ENCODE measurements around the gene NINL. TPM values are rescaled to one million over a fixed set of nuclear protein-coding genes. Genes with fewer than 3 reads are reported as not detected.
"Not testable (repeated sequence)": the region's sequence is repeated elsewhere in the genome, so short reads cannot be mapped to it uniquely, and the experiment has no call there.

NINL gene
- polyA plus RNA-seq, 1 donor, result 69.2 TPM

GRCh38 chr20:25552977-25553376 is 32.4 kb downstream of the NINL start:
- no peak for DNase-seq

GRCh38 chr20:25551413-25552215 is 33.7 kb downstream of the NINL start:
- no peak for DNase-seq

GRCh38 chr20:25550645-25551337 is 34.5 kb downstream of the NINL start:
- DNase-seq, result not testable (repeated sequence)

DNA sequence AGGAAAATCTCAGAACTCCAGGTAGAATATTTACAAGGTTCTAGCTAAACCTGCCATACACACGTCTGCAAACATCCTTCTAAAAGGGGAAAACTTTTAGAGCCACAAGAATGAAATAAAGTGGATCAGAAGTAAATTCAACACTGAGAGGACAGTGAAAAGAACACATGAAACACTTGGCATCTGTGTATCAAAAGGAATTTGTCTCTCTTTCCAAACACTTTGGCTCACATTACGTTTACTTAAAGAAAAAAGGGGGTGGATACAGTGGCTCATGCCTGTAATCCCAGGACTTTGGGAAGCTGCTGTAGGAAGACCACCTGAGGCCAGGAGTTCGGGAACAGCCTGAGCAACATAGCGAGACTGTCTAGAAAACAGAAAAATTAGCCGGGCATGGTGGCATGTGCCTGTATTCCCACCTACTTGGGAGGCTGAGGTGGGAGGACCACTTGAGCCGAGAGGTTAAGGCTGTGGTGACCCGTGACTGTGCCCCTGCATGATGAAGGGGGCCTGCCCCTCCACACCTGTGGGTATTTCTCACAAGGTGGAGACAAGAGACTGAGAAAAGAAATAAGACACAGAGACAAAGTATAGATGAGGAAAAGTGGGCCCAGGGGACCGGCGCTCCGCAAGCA is 35.4 kb downstream of the NINL start:
- no peak for DNase-seq

DNA sequence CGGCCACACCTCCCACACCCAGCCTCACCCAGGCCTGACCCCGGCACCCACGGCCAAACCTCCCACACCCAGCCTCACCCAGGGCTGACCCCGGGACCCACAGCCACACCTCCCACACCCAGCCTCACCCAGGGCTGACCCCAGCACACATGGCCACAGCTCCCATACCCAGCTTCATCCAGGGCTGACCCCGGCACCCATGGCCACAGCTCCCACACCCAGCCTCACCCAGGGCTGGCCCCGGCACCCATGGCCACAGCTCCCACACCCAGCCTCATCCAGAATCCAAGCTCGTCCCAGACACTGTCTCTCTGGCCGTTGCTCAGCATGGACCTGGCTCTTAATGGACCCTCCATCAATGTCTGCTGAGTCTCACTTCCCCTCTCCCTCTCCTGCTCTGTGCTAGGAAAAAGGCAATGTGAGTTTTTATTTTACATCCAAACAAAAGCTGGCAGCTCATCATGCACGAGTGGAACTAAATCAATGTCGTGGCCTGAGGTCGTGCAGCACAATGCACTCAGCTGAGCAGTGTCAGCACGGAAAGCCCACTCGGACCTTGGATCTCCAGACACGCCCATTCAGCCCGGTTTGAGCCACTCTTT is 36.1 kb downstream of the NINL start:
- DNase-seq, result no peak

DNA sequence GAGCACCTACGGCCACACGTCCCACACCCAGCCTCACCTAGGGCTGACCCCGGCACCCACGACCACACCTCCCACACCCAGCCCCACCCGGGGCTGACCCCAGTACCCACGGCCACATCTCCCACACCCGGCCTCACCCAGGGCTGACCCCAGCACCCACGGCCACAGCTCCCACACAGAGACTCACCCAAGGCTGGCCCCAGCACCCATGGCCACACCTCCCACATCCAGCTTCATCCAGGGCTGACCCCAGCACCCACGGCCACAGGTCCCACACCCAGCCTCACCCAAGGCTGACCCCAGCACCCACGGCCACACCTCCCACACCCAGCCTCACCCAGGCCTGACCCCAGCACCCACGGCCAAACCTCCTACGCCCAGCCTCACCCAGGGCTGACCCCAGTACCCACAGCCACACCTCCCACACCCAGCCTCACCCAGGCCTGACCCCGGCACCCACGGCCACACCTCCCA is 36.7 kb downstream of the NINL start:
- no peak for DNase-seq

DNA sequence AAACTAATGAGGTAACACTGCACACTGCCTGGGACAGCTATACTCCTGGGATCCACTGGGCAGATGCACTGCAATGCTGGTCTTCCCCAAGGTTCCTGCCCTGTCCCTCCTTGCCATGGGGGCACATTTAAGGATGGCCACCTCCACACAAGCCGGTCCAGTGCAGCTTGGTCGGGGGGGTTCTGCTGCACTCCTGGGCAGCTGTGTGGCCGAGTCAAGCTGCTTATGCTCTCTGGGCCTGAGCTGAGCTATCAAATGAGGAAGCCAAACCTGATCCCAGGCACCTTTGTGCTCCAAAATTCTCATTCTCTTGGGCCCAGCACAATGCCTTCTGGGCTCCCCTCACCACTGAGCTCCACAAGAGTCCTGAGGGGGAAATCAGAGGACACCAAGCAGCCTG is 37.3 kb downstream of the NINL start:
- DNase-seq, result no peak

GRCh38 chr20:25547063-25547462 is 38.3 kb downstream of the NINL start:
- DNase-seq, result no peak

DNA sequence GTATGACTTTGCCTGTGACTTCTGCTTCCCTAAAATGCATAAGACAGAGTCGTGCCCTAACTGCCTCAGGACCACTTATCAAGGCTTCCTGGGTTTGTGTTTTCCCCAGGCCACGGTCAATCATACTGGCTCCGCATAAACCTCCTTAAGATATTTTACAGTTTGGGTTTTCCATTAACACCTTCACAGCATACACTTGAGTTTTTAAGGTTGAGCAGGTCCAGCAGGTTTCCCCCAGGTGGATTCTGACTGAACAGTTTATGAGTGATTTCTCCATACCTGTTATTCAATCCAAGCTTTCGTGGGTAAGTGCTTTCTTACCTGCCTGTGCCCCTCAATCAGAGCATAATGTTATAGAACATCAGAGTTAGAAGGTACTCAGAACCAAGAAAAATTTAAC is 39.3 kb downstream of the NINL start:
- DNase-seq, result no peak

DNA sequence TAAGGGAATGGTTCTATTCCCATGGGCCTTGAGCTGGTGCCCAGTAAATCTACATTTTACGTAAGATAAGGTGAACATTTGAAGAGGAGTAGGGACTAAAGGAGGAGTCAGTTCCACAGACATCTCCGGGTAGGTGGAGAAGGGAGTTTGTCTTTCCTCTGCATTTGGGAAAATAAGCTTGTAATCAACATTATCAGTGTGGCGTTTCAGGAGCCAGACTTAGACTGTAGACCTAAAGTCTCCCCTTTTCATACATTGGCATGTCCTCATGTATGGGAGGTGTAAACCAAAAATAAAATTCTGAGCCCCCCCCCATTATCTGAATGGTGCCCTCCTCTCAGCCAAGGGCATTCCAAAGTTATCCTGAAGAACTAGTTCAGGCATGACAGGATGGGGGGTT is 40.2 kb downstream of the NINL start:
- DNase-seq, result no peak

- DNase-seq, result no peak
Measured at GRCh38 chr20:25544734-25545133, 40.6 kb downstream of the NINL start.

GRCh38 chr20:25544311-25544710 is 41.0 kb downstream of the NINL start:
- DNase-seq, result no peak

DNA sequence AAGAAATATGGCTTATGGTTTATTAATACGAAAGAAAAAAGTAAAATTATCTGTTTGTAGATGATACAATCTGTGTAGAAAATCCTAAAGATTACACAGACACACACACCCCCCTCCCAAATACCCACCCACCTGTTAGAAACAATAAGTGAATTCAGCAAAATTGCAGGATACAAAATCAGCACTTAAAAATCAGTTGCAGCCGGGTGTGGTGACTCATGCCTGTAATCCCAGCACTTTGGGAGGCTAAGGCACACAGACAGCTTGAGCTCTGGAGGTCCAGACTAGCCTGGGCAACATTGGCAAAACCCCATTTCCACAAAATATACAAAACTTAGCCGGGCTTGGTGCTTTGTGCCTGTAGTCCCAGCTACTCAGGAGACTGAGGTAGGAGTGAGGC is 42.3 kb downstream of the NINL start:
- no peak for DNase-seq

DNA sequence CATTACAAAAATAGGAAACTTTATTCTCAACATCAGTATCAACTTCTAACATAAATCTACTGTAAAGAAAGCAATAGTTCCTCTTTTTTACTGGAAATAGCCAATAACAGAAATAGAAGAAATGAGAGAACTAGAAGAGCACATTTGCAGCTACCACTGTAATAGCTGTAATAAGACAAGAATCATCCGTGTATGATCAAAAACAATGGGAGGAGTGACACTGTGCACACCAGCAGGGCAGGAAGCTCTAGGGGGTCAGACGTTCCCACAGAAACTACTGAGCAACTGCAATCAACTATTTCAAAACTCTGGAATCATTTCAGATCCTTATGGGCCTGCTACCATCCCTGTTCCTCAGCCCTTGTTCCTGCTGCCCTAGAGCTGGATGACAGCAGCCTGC is 43.7 kb downstream of the NINL start:
- DNase-seq, result no peak

DNA sequence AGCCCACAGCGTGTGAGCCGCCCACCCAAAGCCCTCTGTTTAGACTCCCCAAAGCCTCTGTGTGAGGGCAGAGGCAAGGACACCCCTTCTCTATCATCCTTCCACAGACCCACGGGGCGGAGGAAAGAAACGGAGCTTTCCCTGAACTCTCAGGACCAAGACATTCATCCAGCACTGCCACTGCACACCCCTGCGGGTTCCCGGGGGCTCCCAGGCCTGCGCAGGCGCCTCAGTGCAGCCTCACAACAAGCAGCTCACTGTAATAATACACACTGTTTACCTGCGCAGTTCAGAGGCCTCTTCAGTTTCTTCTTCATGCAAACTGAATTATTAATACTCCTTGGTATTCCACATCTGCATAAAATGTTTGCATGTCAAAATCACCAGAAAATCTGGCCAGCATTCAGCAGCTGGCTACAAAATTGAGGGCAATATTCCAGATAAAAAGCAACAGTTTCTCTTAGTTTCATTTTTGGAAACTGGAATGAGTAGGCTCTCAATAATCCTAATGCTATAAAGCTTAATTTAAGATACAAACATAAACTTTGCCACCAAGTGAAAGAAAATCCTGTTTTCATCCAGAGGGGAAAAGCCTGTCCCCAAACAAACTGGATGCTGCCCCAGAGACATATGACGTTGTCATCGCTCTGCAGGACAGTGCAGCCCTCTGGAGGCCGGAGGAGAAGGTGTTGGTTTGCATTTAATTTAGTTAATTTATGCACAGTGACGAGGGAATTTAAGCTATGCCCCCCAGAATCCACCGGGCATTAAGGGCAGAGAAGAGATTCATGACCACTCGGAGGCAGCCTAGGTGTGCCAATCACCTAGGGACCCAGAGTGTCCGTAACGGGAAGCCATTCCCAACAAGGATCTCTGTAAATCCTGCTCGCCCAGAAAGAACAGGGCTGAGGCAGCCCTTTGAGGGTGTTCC is 45.3 kb downstream of the NINL start:
- no peak for DNase-seq

GRCh38 chr20:25538838-25539665 is 46.3 kb downstream of the NINL start:
- DNase-seq, result no peak

GRCh38 chr20:25537890-25538289 is 47.4 kb downstream of the NINL start:
- DNase-seq, result no peak

DNA sequence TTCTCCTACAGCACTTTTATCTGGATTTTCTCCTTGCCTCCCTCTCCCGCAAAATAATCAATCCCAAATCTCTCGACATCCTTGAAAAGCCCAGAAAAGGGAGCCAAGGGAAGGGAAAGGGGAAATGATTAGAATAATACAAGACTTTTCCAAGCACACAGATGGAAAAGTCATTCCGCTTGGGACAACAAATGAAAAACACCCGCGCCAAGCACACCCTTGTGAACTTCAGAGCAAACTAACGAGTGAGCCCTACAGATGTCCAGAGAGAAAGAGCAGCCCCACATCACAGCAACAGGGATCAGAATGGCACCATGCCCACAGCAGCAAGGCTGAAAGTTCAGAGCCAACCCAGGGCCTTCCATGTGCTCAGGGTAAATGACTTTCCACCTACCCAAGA is 49.6 kb downstream of the NINL start:
- no peak for DNase-seq

- DNase-seq, result no peak
Measured at GRCh38 chr20:25534845-25535244, 50.5 kb downstream of the NINL start.

GRCh38 chr20:25533920-25534700 is 51.2 kb downstream of the NINL start:
- no peak for DNase-seq

Measured in left kidney (tissue), 2 donors.